HPDE6-E6E7 (cell line): ENCODE measurements around the gene OTOA.
"Not testable (repeated sequence)": the region's sequence is repeated elsewhere in the genome, so short reads cannot be mapped to it uniquely, and the experiment has no call there.

Experiments
- DNase-seq: peaks from one replicate; pipeline ENCODE4 v3.0.0; 2011; ENCODE audit warnings: missing footprints; ENCODE audit errors: extremely low spot score

The OTOA gene

DNA sequence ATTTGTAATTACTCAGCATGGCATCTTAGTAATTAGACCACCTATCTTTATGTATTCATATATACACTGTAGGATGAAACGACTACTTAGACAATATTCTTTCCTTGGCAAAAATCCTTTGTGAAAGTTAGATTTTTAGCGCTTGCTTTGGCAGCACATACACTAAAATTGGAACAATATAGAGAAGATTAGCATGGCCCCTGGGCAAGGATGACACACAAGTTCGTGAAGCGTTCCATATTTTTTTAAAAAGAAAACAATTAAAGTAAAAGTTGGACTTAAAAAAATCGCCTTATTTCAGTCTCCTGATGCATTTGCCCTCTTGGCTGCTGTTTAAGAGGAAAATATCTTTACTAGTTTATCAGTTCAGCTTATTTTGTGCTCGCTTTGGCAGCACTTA is 21.9 kb upstream of the OTOA start:
- DNase-seq, result no peak

DNA sequence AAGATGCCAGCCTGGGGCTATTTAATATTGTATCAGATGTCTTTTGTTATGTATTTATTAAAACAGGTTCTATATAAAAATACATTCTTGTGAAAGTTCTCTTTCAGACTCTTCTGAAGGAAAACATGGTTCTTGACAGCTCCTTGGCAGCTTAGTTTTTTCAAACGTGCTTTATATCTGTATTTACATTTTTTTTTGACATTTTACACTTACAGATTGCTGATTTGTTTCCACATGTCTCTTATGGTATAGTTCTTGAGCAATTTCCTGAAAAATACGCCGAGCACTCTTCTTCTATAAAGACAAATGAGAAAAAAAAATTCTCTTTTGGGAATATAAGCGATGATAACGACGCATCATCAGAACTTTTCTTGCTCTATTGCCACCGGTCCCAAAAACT is 20.9 kb upstream of the OTOA start:
- DNase-seq, result no peak

DNA sequence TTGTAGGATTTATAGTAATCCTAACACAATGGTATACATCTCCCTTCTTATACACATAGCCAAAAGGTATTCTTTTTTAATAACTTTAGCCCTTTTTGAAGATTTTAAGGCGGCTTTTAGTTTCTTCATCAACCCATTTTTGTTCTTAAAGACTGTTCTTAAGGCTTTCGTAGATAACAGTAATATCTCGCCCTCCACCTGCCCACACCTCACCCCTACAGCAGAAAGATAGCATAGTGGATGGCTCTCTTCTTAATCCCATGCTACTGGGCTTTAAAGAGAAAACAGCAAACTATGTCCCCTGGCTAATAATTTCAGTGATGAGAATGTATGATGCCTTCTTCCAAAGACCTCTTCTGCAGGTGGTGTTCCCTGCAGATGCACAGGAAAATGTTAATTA is 20.0 kb upstream of the OTOA start:
- no peak for DNase-seq

DNA sequence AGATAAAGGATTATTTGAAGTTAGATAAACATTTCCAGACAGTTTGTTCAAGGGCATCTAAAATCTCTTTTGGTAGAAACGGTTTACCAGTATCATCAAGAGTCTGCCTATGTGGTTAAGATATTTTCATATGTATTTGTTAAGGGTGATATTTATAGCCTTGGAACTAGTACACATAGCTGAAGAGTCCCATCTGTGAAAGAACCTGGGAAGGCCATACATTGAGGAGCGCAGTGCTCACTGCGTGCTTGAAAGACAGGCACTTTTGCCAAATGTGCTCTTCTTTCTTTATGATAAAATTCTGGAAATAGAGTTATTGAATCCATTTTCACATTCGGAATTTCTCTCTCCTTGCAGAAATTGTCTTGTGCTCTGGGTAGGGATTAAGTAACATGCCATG is 19.1 kb upstream of the OTOA start:
- no peak for DNase-seq

DNA sequence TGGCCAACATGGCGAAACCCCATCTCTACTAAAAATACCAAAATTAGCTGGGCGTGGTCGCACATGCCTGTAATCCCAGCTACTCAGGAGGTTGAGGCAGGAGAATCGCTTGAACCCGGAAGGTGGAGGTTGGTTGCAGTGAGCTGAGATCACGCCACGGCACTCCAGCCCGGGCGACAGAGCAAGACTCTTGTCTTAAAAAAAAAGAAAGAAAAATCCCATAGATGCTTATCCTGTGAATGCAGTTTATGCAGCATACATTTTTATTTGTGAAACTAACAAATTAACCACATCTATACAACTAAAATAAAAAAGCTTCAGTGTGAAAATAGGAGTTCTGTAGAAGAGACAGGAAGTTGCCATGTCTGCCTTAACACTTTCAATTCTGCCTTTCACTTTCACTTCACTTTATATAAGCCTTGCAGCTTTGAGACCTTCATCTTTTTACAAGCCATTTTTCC is 18.5 kb upstream of the OTOA start:
- no peak for DNase-seq

DNA sequence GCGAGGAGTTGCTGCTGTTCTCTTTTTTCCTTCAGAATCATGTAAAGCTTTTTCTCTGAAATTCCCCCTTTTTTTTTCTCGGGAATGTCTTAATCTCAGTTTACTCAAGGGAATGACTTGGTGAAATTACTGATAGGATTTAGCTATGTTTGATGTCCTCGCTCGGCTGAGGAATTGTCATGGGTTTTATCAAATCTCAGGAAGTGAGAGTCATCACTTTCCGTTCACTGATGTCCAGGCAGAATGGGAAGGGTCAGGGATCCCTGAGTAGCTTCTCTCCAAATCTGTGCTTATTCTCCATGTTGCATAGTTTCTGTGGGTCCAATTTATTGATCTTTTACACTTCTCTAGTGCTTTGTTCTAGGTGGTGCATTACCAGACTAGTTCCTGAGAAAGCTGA is 17.7 kb upstream of the OTOA start:
- no peak for DNase-seq

DNA sequence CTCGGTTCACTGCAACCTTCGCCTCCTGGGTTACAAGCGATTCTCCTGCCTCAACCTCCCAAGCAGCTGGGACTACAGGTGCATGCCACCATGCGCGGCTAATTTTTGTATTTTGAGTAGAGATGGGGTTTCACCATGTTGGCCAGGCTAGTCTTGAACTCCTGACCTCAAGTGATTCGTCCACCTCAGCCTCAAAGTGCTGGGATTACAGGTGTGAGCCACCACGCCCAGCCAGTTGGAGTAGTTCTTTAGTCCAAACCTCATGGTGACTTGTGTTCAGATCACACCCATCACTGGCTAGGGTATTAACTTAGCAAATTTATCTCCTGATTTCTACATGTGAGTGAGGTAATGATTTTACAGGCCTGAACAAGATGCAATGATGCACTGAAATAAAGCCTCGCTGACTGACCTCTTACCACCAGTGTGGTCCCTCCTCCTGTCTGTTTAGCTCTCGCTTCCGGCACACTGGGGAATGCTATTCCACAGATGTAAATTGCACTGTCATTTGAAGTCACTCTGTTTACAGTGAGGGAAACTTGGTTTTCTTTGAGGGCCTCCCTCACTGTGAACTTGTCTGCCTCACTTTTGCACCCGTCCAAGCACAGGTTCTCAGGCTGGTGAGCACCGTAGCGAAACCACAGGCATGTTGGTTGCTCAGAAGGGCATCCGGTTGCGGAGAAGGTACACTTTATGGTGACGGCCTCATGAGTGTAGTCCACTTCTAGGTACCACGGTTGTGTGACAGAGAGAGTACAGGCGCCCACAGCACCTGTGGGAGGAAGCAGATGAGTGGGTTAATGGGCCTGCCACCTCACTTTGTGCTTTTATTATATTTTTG is 16.8 kb upstream of the OTOA start:
- DNase-seq, result no peak

DNA sequence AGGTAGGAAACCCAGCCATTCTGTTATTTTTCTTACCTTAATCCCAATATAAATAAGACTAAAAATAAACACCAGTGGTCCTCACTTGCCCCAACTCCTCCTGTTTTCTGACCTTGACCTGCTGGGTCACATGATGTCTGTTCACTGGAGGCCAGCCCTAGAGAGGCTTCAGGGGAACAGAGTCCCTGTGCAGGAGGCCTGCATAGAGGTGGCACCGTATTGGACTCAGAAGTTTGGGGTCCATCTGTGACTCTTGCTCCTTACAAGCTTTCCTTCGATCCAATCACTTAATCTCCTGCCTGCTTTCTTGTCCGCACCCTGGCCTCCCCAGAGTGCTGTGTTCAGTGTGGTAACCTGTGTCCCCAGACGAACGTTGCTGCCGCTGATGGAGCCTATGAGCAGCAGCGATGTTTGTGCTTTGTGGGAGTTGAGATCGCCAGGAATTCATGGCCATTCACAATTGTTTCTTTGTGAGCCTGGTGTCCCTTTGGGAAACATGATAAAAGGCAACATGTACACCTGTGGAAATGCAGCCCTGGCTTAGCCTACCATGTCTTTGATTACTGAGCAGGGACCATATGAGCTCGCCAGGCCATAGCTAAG is 16.1 kb upstream of the OTOA start:
- DNase-seq, result no peak

DNA sequence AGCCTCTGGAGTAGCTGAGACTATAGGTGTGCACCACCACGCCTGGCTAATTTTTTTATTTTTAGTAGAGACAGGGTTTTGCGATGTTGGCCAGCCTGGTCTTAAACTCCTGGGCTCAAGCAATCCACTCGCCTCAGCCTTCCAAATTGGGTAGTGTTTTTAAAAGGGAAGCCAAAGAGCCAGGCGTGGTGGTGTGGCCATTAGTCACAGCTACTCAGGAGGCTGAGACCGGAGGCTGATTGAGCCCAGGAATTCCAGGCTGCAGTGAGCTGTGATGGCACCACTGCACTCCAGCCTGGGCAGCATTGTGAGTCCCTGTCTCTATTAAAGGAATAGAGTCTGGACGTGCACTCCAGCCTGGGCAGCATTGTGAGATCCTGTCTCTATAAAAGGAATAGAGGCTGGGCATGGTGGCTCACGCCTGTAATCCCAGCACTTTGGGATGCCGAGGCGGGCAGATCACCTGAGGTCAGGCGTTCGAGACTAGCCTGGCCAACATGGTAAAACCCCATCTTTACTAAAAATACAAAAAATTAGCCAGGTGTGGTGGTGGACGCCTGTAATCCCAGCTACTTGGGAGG is 13.9 kb upstream of the OTOA start:
- DNase-seq, result not testable (repeated sequence)

DNA sequence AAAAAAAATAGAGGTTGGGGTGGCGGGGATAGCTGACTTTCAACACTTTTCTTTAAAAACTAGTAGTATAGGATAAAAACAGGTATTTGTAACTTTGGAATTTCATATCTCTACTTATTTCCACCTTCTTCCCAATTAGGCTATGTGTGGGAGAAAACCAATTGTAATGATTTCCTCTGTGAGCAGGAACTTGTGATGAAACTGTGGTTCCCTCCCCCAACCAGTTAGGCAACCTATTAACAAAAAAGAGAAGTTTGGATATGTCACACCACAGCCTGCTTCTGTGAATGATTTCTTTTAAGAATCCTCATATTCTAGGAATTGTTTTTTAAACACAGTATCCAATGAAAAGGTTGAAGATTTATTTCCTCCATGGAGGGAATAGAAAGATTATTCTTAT is 13.2 kb upstream of the OTOA start:
- DNase-seq, result no peak

DNA sequence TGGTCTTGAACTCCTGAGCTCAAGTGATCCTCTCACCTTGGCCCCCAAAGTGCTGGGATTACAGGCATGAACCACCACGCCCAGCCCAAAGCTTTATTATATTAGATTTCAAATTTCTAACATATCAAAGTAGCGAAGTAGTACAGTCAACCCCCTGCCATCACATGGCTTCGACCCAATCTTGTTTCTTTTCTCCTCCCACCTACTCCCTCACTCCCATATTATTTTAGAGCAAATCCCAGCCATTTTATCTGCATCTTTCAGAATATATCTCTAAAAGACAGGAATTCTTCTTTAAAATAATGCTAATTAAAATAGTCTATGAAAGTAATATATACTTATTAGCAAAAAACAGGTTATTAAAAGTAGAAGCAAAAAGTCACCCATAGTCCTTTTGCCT is 12.3 kb upstream of the OTOA start:
- DNase-seq, result no peak

DNA sequence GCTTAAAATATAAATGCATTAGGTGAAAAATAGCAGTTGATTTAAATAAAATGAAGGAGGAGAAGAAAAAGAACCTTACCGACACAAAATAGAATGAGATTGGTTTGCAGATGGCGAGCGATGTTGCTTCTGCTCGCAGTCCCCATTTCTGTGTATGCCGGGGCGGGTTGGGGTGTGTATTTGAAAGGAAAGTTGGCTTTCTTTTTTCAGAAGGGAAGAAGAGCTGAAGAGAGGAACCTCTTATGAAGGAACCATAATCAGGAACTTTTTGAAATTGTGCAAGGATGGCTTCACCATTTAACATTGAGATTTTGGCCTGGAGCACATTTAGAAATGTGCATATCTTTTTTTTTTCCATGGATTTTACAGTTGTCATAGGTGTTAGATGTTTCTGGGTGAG is 11.3 kb upstream of the OTOA start, which contains the start of gene IGSF6:
IGSF6 (minus strand) TSS at position 156 of the 400 bp plus-strand sequence; CDS start at position 146, 10 bp downstream.
- no peak for DNase-seq

DNA sequence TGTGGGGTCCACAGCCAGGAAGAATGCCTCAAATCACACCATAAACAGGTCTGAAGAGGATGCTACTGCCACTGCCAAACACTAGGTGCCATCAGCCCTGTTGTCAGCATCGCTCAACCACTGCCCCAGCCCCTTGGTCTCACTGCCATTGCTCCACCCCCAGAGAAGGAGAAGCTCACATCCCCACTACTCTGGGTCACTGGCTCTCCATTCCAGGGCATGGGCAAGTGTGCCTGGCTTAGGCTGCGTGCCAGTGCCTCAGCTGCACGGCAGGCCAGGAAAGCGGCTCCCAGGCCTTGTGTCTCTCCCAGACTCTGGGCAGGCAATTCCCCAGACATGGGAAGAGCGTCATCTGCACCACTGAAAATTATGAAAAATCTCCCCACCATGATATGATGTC is 10.2 kb upstream of the OTOA start:
- no peak for DNase-seq

DNA sequence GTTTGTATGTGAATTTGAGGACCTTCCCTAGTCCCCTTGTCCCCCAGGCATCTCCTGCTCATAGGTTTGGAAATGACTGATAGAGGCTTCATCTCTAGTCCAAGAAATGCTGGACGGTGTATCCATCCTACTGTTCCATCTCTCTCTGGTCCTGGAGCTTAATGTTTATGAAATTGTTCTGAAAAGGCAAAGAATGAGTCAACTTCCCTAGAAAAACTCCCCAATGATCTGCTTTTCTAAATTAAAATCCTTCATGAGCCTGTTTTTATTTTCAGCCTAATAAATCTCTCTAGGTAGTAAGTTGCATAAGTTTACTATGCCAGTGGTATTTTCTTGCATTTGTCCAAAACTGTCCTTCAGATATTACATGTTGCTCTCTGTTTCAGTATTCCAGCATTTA is 9.3 kb upstream of the OTOA start:
- DNase-seq, result no peak

DNA sequence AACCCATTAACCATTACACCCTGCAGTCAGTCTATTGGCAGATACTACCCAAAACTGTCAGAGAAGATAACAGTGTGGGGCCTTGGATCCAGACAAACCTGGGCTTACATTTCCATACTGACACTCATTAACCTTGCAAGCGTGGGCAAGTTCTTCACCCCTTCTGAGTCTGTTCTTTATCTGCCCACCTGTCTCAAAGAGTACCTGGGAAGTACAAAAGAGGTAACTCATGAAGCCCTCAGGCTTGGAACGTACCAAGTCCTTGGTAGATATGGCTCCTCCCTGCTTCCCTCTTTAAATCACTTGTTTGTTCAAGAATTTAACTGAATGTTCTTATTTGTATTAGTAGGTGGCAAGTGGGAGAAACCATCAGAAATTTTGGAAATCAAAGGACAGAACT is 8.9 kb upstream of the OTOA start:
- DNase-seq, result no peak

DNA sequence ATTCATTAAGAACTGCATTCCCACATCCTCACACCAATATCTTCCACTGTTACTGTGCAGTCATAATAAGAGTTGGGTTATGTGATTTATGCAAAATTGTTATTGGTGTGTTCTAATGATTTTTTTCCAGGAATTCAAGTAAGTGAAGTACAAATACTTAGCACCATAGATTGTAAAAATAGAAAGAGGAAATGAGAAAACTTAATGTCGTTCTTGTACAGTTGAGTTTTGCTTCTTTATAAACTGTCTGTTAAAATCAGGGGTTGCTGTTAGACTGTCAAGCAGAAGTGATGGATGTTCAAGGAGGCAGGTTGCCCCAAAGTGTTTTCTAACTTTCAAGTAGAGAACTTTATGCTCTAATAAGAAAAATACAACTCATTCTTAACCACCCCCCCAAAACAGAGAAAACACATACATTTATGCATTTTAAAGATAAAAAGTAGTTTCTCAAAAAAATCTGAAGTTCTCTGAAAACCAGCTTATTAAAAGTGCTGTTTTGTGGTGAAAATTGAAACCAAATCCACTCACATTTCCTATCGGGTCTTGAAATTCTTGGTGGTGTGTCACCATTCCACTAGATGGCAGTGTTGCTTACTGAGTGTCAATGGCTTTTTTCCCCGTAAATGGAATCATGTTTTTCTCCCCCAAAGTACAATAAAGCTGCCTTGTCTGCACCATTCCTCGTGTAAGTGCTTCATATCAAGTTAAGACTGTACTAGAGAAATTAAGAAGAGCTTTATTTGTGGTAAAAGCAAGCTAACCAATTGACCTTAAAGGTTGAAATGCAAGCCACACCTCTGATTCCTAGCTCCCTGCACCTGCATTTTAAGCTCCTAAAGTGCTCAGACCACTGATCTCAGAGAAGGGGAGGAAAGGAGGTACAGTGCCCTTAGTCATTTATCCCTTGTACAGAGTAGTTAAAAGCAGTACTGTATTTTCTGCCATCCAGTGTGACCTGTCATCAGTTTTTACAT is 6.7 kb upstream of the OTOA start:
- DNase-seq, result peak; percentile 55

DNA sequence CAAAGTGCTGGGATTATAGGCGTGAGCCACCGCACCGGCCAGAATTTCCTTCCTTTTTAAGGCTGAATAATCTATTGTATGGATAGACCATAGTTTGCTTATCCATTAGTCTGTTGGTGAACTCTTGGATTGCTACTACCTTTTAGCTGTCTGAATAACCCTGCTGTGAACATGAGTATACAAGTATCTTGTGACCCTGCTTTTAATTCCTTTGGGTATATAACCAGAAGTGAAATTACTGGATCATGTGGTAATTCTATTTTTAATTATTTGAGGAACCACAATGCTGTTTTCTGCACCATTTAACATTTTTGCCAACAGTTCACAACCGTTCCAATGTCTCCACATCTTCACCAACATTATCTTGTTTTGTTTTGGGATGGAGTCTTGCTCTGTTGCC is 4.6 kb upstream of the OTOA start:
- no peak for DNase-seq

DNA sequence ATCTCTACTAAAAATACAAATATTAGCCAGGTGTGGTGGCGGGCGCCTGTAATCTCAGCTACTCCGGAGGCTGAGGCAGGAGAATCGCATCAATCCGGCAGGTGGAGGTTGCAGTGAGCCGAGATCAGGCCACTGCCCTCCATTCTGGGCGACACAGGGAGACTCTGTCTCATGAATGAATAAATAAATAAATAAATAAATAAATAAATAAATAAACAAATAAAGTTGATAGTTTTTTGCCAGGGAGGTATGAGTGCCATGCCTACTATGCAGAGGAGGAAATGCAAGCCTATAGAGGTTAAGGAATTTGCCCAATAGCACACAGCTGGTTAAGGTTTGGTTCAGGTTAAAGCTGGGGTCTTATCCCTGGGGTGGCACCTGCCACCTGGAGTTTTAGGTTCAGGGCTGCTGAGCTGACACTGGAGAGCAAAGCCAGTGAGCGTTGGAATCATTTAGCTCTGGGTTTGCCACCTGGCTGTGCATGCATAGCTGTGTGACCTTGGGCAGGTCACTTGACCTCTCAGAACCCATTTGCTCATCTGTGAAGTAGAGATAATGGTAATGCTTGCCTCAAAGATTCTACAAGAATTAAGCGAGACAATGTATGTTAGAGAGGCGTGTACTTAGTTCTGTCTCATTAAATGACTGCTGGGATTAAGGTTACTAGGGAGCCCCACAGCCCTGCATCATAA is 1.2 kb downstream of the OTOA start:
- DNase-seq, result no peak

DNA sequence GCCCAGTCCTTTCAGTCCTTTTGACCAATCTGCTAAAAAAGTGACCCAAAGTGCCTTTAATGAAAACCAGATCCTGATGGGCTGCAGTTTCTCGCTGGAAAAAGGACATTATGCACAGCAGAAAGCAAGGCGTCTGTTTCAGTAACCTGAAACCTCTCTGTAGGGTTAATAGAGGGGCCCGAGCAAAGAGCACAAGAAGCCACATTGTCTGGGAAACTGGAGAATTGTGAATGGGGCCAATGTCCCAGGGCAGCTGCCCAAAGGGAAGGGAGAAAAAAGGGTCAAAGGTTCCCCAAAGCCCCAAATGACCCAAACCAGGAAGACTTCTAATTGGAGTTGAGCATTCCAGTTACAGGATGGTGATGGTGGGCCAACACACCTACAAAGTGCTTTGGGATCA is 3.0 kb downstream of the OTOA start:
- no peak for DNase-seq

DNA sequence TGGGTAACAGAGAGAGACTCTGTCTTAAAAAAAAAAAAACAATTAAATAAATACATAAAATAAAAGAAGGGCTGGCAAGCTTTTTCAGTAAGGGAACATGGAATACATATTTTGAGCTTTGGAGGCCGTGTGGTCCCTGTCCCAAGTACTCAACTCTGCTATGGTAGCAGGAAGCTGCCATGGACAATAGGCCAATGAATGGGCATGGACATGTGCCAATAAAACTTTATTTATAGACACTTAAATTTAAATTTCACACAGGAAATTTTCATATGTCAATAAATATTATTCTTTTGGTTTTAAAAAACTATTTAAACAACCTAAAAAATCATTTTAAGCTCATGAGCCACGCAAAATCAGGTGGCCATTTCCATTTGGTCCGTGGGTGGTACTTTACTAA is 3.8 kb downstream of the OTOA start:
- no peak for DNase-seq

DNA sequence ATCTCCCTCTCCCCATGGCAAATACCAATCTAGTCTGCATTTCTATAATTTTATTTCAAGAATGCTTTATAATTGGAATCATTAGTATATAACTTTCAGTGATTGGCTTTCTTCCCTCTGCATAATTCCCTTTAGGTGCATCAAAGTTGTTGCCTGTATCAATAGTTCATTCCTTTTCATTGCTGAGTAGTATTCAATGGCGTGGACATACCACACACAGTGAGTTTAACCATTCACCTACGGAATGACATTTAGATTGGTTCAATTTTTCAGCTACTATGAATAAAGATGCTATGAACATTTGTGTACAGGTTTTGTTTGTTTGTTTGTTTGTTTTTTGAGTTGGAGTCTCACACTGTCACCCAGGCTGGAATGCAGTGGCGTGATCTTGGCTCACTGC is 9.7 kb downstream of the OTOA start:
- DNase-seq, result no peak
